ENCODE data around the gene KCNT1. TPM values are rescaled to one million over a fixed set of nuclear protein-coding genes. Genes with fewer than 3 reads are reported as not detected.

KCNT1 gene
- total and polyA plus RNA-seq, 4 donors = 9.5 to 24.7 (median 16.3) TPM

DNA sequence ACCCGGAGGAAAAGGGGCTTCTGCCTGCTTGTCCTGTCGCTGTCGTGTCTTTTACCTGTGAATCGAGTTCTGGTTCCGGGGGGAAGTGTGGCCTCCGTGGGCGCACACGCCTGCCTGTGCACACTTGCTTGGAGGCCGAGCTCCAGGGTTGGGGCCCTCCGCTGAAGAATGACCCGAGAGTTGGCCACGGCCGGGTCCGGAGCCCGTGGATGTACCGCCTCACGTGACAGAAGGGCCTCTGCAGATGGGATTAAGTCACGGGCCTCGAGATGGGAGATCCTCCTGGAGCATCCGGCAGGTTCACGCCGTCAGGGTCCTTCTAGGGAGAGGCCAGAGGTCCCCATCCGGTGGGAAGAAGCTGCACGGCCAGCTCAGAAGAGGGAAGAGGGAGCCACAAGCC, 81.0 kb downstream of the KCNT1 start:
- peaks cover 80% of the 10 kb centered on the region for H3K36me3 ChIP-seq (ENCODE audit: control insufficient read depth, insufficient read depth, low read length)
- 92% methylated on average over 24 of the region's 24 CpGs for WGBS (ENCODE audit: insufficient coverage)
- no peaks in the 10 kb centered on the region for H3K27me3 ChIP-seq (ENCODE audit: control insufficient read depth, insufficient read depth, low read length)
- no peak for DNase-seq (ENCODE audit: low read depth in 4 of 6, low spot score in 6 of 6)
- H3K4me3 ChIP-seq (ENCODE audit: low read depth, low read length) = no peak overlapping the region
- no peaks in the 10 kb centered on the region for H3K4me1 ChIP-seq (ENCODE audit: control insufficient read depth, insufficient read depth, low read length)
- H3K27ac ChIP-seq (ENCODE audit: low read depth, low read length) = no peak overlapping the region
- H3K9me3 ChIP-seq (ENCODE audit: control insufficient read depth, insufficient read depth, low read length) = no peaks in the 10 kb centered on the region

DNA sequence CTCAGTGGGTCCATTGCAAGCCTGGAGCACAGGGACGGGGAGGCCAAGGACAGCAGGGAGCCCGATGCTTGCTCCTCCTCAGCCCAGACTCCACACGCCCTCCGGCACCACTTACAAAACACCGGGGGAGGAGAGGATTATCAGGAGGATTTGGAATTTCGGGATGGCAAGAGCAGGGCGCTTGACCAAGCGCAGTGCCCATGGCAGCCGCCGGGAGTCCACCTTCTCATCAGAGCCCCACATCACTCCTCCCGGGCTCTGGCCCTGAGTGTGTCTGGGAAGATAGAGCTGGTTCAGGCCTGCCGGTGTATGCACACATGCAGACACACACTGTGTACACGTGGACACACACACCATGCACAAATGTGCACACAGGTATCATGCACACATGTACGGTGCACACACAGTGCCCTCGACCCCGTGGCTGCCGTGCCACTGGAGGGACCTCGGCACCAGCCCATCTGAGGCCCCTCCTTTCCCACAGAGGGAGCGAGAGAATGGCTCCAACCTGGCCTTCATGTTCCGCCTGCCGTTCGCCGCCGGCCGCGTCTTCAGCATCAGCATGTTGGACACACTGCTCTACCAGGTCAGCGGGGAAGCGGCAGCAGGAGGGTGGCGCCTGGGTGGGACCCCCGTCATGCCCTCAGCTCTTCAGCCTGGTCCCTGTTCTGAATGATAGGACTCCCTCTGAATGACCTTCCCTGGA, 81.7 kb downstream of the KCNT1 start:
- Histone ChIP-seq H3K36me3 (ENCODE audit: control insufficient read depth, insufficient read depth, low read length) (peaks cover 80% of the 10 kb centered on the region), H3K27ac (ENCODE audit: low read depth, low read length) (no peak overlapping the region), H3K27me3 (ENCODE audit: control insufficient read depth, insufficient read depth, low read length) (no peaks in the 10 kb centered on the region), H3K4me1 (ENCODE audit: control insufficient read depth, insufficient read depth, low read length) (no peaks in the 10 kb centered on the region), H3K9me3 (ENCODE audit: control insufficient read depth, insufficient read depth, low read length) (no peaks in the 10 kb centered on the region), H3K4me3 (ENCODE audit: low read depth, low read length) (no peak overlapping the region)
- DNase-seq (ENCODE audit: low read depth in 4 of 6, low spot score in 6 of 6) = no peak
- 86% methylated on average over 21 of the region's 30 CpGs for WGBS (ENCODE audit: insufficient coverage)

DNA sequence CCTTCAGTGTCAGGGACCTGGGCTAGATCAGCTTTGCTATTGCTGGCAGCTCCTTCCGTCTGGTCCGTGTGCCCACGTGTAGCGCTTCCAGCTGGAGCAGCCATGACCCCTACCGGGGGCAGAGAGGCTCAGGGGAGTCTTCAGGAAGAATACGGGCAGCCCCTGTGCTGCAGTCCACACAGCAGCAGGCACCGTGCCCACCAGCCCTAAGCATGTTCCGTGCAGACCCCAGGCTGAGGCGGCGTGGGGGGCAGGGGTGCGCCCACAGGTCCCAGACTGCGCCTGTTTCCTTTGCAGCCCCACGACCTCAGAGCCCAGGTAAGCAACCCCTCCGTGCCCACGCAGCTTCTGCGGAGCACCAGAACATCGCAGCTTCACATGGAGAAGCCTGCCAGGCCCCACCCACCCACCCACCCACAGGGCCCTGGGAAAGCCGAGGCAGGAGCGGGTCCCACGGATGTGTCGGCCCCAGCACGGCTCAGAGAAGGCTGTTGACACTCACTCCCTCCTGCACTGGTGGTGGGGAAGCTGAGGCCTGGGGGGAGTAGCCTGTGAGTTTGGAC, 83.1 kb downstream of the KCNT1 start:
- WGBS (ENCODE audit: insufficient coverage) = 86% methylated on average over 12 of the region's 22 CpGs
- DNase-seq (ENCODE audit: low read depth in 4 of 6, low spot score in 6 of 6) = no peak
- H3K4me3 ChIP-seq (ENCODE audit: low read depth, low read length) = no peak overlapping the region
- peaks cover 76% of the 10 kb centered on the region for H3K36me3 ChIP-seq (ENCODE audit: control insufficient read depth, insufficient read depth, low read length)
- H3K27me3 ChIP-seq (ENCODE audit: control insufficient read depth, insufficient read depth, low read length) = no peaks in the 10 kb centered on the region
- no peaks in the 10 kb centered on the region for H3K9me3 ChIP-seq (ENCODE audit: control insufficient read depth, insufficient read depth, low read length)
- no peaks in the 10 kb centered on the region for H3K4me1 ChIP-seq (ENCODE audit: control insufficient read depth, insufficient read depth, low read length)
- no peak overlapping the region for H3K27ac ChIP-seq (ENCODE audit: low read depth, low read length)

DNA sequence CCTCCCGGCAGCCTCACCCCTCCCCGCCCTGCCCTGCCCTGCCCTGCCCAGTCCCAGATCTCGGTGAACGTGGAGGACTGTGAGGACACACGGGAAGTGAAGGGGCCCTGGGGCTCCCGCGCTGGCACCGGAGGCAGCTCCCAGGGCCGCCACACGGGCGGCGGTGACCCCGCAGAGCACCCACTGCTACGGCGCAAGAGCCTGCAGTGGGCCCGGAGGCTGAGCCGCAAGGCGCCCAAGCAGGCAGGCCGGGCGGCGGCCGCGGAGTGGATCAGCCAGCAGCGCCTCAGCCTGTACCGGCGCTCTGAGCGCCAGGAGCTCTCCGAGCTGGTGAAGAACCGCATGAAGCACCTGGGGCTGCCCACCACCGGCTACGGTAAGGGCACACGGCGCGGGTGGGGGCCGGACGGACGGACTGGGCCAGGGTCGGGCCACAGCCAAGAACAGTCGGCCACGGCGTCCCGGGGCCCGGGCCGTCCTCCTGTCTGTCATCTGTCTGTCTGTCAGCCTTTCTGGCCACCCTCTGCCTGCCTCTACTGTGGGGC, 84.2 kb downstream of the KCNT1 start:
- 88% methylated on average over 44 of the region's 44 CpGs for WGBS (ENCODE audit: insufficient coverage)
- H3K4me1 ChIP-seq (ENCODE audit: control insufficient read depth, insufficient read depth, low read length) = no peaks in the 10 kb centered on the region
- no peak overlapping the region for H3K4me3 ChIP-seq (ENCODE audit: low read depth, low read length)
- H3K9me3 ChIP-seq (ENCODE audit: control insufficient read depth, insufficient read depth, low read length) = no peaks in the 10 kb centered on the region
- peaks cover 66% of the 10 kb centered on the region for H3K36me3 ChIP-seq (ENCODE audit: control insufficient read depth, insufficient read depth, low read length)
- no peaks in the 10 kb centered on the region for H3K27me3 ChIP-seq (ENCODE audit: control insufficient read depth, insufficient read depth, low read length)
- DNase-seq (ENCODE audit: low read depth in 4 of 6, low spot score in 6 of 6) = no peak
- H3K27ac ChIP-seq (ENCODE audit: low read depth, low read length) = no peak overlapping the region

DNA sequence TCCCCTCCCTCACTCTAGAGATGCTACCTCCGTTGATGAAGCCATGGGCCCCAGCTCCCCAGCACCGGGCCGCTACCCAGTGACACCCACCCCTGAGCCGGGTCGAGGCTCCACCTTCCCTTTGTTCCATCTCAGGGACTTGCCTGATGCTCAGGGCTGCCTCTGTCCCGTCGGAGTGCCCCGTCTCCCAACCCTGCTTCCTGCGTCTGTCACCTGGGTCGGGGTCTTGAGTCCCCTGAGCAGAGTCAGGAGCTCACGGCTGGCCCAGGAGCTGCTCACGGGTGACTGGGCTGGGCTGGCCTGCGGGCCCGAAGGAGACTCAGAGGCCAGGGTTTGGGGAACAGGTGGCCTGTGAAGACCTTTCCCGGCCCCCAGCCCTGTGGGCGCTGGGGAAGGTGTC, 85.3 kb downstream of the KCNT1 start:
- 76% methylated on average over 14 of the region's 16 CpGs for WGBS (ENCODE audit: insufficient coverage)
- DNase-seq (ENCODE audit: low read depth in 4 of 6, low spot score in 6 of 6) = no peak
- Histone ChIP-seq H3K9me3 (ENCODE audit: control insufficient read depth, insufficient read depth, low read length) (no peaks in the 10 kb centered on the region), H3K4me3 (ENCODE audit: low read depth, low read length) (no peak overlapping the region), H3K4me1 (ENCODE audit: control insufficient read depth, insufficient read depth, low read length) (no peaks in the 10 kb centered on the region), H3K36me3 (ENCODE audit: control insufficient read depth, insufficient read depth, low read length) (peaks cover 67% of the 10 kb centered on the region), H3K27me3 (ENCODE audit: control insufficient read depth, insufficient read depth, low read length) (no peaks in the 10 kb centered on the region), H3K27ac (ENCODE audit: low read depth, low read length) (no peak overlapping the region)

DNA sequence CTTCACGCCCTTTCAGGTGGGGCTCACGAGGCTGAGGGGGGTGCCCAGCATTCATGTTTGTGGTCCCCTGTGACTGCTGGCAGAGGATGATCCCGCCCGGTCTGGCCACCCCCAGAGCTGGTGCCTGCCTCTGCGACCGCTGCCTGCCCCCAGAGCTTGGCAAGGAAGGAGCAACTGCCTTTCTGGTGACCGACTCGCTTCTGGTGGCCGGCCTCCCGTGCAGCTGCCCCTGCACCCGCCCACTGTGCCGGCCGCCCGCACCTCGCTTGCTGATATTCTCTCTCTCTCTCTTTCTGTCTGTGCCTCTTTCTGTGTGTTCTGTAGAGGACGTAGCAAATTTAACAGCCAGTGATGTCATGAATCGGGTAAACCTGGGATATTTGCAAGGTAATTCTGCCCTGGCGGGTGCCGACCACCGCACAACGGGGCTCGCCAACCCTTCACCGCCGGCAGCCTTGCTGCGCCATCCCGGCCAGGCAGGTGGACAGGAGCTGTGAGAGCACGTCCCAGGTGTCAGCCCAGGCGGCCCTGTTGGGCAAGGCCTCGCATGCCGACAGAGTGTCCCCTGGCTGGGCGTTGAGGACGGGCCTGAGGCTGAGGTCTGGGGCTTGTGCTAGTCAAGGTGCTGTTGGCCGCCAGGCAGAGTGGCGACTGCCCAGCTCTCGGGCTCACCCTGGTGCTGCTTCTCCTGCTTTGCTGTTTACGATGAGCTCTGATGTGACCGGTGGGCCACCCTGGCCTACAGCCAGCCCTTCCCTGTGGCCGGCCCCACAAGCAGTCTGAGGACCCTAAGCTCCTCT, 86.0 kb downstream of the KCNT1 start:
- Histone ChIP-seq H3K27ac (ENCODE audit: low read depth, low read length) (no peak overlapping the region), H3K27me3 (ENCODE audit: control insufficient read depth, insufficient read depth, low read length) (no peaks in the 10 kb centered on the region), H3K9me3 (ENCODE audit: control insufficient read depth, insufficient read depth, low read length) (no peaks in the 10 kb centered on the region), H3K4me1 (ENCODE audit: control insufficient read depth, insufficient read depth, low read length) (no peaks in the 10 kb centered on the region), H3K4me3 (ENCODE audit: low read depth, low read length) (no peak overlapping the region), H3K36me3 (ENCODE audit: control insufficient read depth, insufficient read depth, low read length) (peaks cover 67% of the 10 kb centered on the region)
- DNase-seq (ENCODE audit: low read depth in 4 of 6, low spot score in 6 of 6) = no peak
- WGBS (ENCODE audit: insufficient coverage) = 85% methylated on average over 38 of the region's 38 CpGs

DNA sequence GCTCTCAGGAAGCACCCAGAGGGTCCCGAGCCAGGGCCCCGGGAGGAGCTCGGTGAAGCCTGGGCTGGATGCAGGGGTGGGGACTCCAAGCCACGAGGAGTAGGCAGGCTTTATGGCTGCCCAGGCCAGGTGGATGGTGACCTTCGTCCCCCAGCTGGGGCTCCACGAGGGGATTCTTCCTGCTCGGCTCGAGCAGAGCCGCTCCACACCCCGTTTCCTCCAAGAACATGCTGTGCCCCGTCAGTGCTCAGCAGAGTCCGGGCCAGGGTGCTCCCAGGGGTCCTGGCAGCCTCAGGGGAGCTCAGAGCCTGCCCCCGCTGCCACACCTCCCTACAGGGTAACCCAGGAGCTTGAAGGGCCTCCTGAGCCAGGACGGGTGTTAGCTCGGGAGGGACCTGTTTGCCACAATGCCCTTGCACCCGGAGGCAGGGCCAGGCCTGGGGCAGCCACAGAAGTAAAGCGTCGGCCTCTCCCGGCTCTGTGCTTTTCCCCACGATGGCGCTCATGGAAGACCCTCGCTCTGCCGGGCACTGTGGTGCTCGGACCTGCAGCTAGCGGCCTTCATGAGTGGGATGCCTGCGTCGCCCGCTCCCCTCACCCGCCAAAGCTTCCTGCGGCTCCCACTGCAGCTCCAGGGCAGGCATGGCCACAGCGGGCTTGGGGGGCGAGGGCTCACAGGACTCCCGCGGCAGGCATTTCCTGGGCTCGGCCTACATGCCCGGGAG, 86.8 kb downstream of the KCNT1 start:
- no peak overlapping the region for H3K4me3 ChIP-seq (ENCODE audit: low read depth, low read length)
- 80% methylated on average over 36 of the region's 36 CpGs for WGBS (ENCODE audit: insufficient coverage)
- H3K27me3 ChIP-seq (ENCODE audit: control insufficient read depth, insufficient read depth, low read length) = no peaks in the 10 kb centered on the region
- no peak for DNase-seq (ENCODE audit: low read depth in 4 of 6, low spot score in 6 of 6)
- peaks cover 63% of the 10 kb centered on the region for H3K36me3 ChIP-seq (ENCODE audit: control insufficient read depth, insufficient read depth, low read length)
- no peaks in the 10 kb centered on the region for H3K4me1 ChIP-seq (ENCODE audit: control insufficient read depth, insufficient read depth, low read length)
- H3K9me3 ChIP-seq (ENCODE audit: control insufficient read depth, insufficient read depth, low read length) = no peaks in the 10 kb centered on the region
- H3K27ac ChIP-seq (ENCODE audit: low read depth, low read length) = no peak overlapping the region

DNA sequence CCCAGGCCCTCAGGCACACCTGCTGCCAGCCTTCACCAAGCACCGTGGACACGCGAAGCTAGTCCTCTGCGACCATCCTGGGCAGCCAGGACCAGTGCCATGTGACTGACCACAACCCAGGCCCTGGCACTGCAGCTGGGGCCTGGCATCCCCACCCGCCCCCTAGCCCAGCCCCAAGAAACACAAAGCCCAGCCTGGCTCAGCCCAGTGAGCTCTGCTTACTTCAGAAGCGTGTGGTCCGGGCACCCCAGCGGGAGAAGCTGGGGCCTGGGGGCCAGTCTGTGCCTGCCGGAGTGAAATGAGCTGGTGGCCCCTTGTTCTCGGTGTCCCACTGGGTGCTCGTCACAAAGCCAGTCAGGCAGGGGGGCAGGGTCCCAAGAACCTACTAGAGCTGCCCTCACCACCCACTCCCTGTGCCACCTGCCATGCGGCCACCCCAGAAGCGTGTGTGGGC, 87.9 kb downstream of the KCNT1 start:
- Histone ChIP-seq H3K4me1 (ENCODE audit: control insufficient read depth, insufficient read depth, low read length) (no peaks in the 10 kb centered on the region), H3K27ac (ENCODE audit: low read depth, low read length) (no peak overlapping the region), H3K27me3 (ENCODE audit: control insufficient read depth, insufficient read depth, low read length) (no peaks in the 10 kb centered on the region), H3K4me3 (ENCODE audit: low read depth, low read length) (no peak overlapping the region), H3K36me3 (ENCODE audit: control insufficient read depth, insufficient read depth, low read length) (peaks cover 52% of the 10 kb centered on the region), H3K9me3 (ENCODE audit: control insufficient read depth, insufficient read depth, low read length) (no peaks in the 10 kb centered on the region)
- no peak for DNase-seq (ENCODE audit: low read depth in 4 of 6, low spot score in 6 of 6)
- WGBS (ENCODE audit: insufficient coverage) = 89% methylated on average over 8 of the region's 13 CpGs

DNA sequence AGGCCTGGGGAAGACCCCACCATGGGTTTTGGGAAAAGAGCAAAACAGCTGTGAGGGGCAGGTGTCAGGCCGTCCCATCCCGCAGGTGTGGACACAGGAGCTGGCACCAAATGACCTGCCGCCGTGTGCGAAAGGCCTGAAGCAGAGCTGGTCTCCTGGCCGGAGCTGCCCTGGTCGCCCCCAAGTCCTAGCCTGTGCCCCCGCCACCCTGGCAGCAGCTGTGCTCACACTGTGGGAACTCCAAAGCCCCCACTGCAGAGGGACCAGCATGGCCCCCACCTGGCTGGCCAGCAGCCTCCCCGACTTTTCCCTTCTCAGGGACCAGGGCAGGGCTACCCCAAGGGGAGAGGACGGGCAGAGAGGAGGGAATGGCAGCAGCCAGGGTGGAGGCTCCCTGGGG, 88.4 kb downstream of the KCNT1 start:
- no peak overlapping the region for H3K27ac ChIP-seq (ENCODE audit: low read depth, low read length)
- peaks cover 49% of the 10 kb centered on the region for H3K36me3 ChIP-seq (ENCODE audit: control insufficient read depth, insufficient read depth, low read length)
- 86% methylated on average over 10 of the region's 10 CpGs for WGBS (ENCODE audit: insufficient coverage)
- no peaks in the 10 kb centered on the region for H3K27me3 ChIP-seq (ENCODE audit: control insufficient read depth, insufficient read depth, low read length)
- no peak for DNase-seq (ENCODE audit: low read depth in 4 of 6, low spot score in 6 of 6)
- H3K4me3 ChIP-seq (ENCODE audit: low read depth, low read length) = no peak overlapping the region
- no peaks in the 10 kb centered on the region for H3K9me3 ChIP-seq (ENCODE audit: control insufficient read depth, insufficient read depth, low read length)
- H3K4me1 ChIP-seq (ENCODE audit: control insufficient read depth, insufficient read depth, low read length) = no peaks in the 10 kb centered on the region
